GM13977 (cell line): ENCODE measurements around the gene JSRP1.

Experiments
- DNase-seq: peaks from one replicate; pipeline ENCODE4 v3.0.0; 2012; ENCODE audit warnings: low spot score
- CTCF ChIP-seq: IDR thresholded peaks from 2 replicates; pipeline ENCODE4 v1.5.1; 2012; ENCODE audit warnings: mild to moderate bottlenecking, control low read depth; ENCODE audit not compliant: insufficient read depth; ENCODE audit errors: extremely low read depth, missing control alignments
- in situ Hi-C: fragments of 300-500 bp; cut with MboI; formaldehyde crosslinking; loops from one replicate; pipeline ENCODE4 v1.12.0; 2022; ENCODE audit warnings: low sequenced_read_pairs, low pct_unique_long_range_greater_than_20kb, mixed read lengths, inconsistent platforms; ENCODE audit not compliant: unreplicated experiment

The JSRP1 gene

DNA sequence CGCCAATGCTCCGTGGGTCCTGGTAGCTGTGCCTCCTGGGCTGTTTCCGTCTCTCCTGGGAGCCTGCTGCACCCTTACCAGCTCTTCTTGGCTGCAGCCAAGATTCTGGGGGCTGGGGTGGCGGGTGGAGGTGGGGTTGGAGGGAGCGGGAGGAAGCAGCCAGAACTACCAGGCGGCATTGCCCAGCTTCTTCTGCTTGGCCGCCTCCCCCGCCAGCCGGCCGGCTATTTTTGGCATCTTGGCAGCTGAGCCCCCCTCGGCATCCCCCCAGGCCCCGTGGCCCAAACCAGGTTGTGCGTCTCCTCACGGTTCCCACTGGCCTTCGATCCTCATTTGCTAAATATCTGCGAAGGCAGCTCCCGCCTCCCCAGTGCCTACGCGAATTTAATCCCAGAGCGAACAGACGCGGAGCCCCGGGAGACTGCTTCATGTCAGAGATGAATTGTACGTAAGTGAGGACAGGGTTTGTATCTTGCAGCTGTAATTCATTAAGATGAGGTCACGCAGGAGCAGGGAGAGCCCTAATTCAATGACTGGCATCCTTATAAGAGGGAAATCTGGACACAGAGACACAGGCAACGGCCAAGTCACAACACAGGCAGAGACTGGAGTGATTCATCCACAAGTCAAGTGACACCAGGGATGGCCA lies 38.6 kb upstream of the JSRP1 start:
- DNase-seq, result no peak
- in situ Hi-C loops, result no loop called here
- TF ChIP-seq CTCF, result no peak

DNA sequence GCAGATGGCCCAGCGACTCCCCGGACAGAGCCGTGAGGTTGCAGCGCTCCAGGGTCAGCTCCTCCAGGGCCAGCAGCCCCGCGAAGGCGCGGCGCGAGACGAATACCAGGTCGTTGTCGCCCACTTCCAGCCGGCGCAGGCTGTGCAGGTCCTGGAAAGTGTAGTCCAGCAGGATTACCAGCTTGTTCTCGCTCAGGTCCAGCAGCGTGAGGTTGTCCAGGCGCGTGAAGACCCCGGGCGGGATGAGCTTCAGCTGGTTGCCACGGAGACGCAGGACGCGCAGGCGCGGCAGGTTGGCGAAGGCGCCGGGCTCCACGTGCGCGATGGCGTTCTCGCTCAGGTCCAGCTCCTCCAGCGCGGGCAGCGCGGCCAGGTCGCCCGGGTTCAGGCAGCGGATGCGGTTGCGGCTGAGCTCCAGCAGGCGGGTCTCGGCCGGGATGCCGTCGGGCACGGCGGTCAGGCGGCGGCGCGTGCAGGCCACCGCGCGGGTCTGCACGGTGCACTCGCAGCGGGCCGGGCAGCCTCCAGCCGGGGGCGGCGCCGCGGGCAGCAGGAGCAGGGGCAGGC lies 35.1 kb upstream of the JSRP1 start:
- TF ChIP-seq CTCF, result no peak
- DNase-seq, result no peak
- in situ Hi-C loops, result no loop called here

DNA sequence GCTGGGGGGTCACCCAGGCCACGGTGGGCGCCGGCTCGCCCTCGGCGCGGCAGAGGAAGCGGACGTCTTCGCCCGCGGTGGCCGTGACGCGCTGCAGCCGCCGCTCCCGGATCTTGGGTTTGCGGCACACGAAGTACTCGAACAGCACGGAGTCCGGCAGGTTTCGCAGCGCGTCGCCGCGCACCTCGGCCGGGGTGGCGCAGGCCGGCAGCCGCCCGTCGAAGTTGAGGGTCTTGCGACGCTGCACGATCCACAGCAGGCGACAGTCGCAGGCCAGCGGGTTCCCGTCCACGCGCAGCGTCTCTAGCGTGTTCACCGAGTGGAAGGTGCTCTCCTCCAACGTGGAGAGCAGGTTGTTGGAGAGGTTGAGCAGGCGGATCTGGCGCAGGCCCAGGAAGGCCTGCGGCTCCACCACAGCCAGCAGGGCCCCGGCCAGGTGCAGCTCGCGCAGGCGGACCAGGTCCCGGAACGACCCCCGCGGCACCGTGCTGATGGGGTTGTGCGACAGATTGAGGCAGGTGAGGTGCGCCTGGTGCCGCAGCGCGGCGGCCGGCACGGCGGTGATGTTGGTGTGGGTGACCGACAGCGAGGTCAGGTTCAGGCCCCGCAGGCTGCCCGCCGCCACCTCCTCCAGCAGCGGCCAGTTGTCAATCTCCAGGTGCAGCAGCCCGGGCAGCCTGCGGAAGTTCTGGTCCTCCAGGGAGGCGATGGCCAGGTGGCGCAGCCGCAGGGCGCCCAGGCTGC lies 34.4 kb upstream of the JSRP1 start:
- peak; percentile 66 for DNase-seq

GRCh38 chr19:2289714-2290435 lies 33.7 kb upstream of the JSRP1 start:
- in situ Hi-C loops, result no loop called here
- no peak for TF ChIP-seq CTCF
- DNase-seq, result peak; percentile 91

More for the DNA sequence above, 34.4 kb upstream of the JSRP1 start:
- in situ Hi-C loops, result no loop called here
- TF ChIP-seq CTCF, result no peak

- in situ Hi-C loops, result no loop called here
- no peak for DNase-seq
- no peak for TF ChIP-seq CTCF
These were observed 32.8 kb upstream of the JSRP1 start for GRCh38 chr19:2288818-2289713.

GRCh38 chr19:2288338-2288817 lies 32.2 kb upstream of the JSRP1 start:
- DNase-seq, result no peak
- no peak for TF ChIP-seq CTCF
- in situ Hi-C loops, result no loop called here
